Testis (tissue), 3 donors: ENCODE measurements around the gene FAM117B. TPM values are rescaled to one million over a fixed set of nuclear protein-coding genes. Genes with fewer than 3 reads are reported as not detected.

Source experiments
- DNase-seq: peaks from one replicate; pipeline ENCODE4 v3.0.0-alpha.2; 2019
- H3K27ac ChIP-seq, 2 donors: fragments of 200-600 bp; sonication (generic); one replicate each; pipeline ENCODE4 v1.5.1; 2019
- H3K27me3 ChIP-seq: fragments of 200-600 bp; sonication (generic); one replicate; pipeline ENCODE4 v1.5.1; 2019
- H3K36me3 ChIP-seq: fragments of 200-600 bp; sonication (generic); one replicate; pipeline ENCODE4 v1.5.1; 2017; ENCODE audit warnings: low read depth; ENCODE audit errors: missing control alignments
- H3K4me1 ChIP-seq: fragments of 200-600 bp; sonication (generic); one replicate; pipeline ENCODE4 v1.5.1; 2019
- H3K4me3 ChIP-seq, 2 donors: fragments of 200-600 bp; sonication (generic); one replicate each; pipeline ENCODE4 v1.5.1; 2017 to 2019
- H3K9me3 ChIP-seq: fragments of 200-600 bp; sonication (generic); one replicate; pipeline ENCODE4 v1.5.1; 2017
- POLR2A ChIP-seq: fragments of 450-650 bp; IDR thresholded peaks from one replicate; pipeline ENCODE4 v1.6.1; 2017; ENCODE audit warnings: antibody characterized with exemption, mild to moderate bottlenecking, moderate library complexity
- WGBS, 2 donors: methylation state at CpG; one replicate each; pipeline ENCODE4 v1.1.5; 2018; 5-methylcytosine and 5-hydroxymethylcytosine counted together
- intact Hi-C: fragments of 100-400 bp; cut with DNase I; formaldehyde crosslinking; loops from one replicate; pipeline ENCODE4 v1.15.1; 2023; ENCODE audit warnings: low total_unique reads
- polyA plus RNA-seq: library from polyadenylated mRNA; stranded (reverse); fragments of 350-450 nt; fragmentation: Illumina TruSeq; extraction: RNeasy Lipid Tissue Mini Kit (QIAGEN cat#74804); gene quantifications from one replicate; pipeline ENCODE4 v1.2.3, GENCODE V29; 2014; ENCODE audit warnings: low read depth, low replicate concordance; ENCODE audit not compliant: insufficient read depth
- total RNA-seq, 2 donors: library from RNA; depleted of rRNA; stranded (reverse); fragments of >200 nt; gene quantifications; one replicate each; pipeline ENCODE4 v1.2.3, GENCODE V29; 2016
- TF ChIP-seq, protein P1 (sequence below), 3 experiments: fragments of 450-650 bp in 2 of 3; fragments of 200-600 bp in 1 of 3; sonication (generic) in 1 of 3; IDR thresholded peaks; one replicate each; pipeline ENCODE4 v1.5.1; 2016 to 2019; ENCODE audit warnings: antibody characterized with exemption in 3 of 3, mild to moderate bottlenecking in 2 of 3, moderate library complexity in 1 of 3

The FAM117B gene
- total and polyA plus RNA-seq, 3 donors from 2014 or later, result 9.8 to 34.7 (median 28.0) TPM

DNA sequence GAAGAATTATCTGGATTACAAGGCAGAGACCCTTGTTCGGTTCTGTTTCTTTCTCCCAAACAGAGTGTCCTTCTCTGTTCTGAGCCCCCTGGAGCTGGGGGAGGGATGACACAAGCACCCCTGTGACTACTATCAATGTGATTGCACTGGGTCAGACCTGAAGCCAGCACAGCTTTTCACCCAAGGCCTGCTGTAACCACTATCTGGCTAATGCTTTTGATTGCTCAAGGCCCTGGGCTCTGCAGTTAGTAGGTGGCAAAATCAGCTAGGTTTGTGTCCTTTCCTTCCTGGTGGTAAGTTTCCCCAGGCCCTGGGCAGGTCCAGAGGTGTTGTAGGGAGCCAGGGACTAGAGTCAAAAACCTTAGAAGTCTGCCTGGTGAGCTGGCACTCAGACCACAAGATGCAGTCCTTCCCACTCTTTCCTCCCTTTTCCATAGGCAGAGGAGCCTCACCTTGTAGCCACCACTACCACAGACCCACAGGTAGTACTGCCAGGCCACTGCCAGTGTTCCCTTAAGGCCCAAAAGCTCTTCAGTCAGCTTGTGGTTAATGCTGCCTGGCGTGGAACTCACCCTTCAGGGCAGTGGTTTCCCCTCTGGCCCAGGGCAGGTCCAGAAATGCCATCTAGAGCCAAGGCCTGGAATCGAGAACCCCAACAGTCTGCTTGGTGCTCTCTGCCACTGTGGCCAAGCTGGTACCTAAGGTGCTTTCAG, 83.0 kb downstream of the FAM117B start:
- H3K9me3 ChIP-seq, result no peaks in the 10 kb centered on the region
- intact Hi-C loops, result no loop called here
- H3K27ac ChIP-seq, result no peak overlapping the region

DNA sequence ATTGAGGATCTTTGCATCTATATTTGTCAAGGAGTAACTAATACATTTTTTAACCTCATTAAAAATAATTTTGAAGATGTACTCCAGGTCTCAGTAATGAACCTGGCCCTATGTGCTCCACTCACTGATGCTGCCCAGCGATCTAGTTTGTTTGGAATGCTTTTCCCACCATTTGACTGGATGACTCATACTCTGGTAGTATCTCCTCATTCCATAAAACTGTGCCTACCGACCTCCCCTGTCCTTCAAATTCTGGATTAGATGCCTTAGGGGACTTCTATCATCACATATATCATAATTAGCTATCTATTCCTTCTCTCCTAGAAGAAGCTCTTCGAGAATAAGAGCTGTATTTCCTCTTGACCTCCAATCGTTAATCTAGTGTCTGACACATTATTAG, 83.8 kb downstream of the FAM117B start:
- Histone ChIP-seq H3K9me3 (no peaks in the 10 kb centered on the region), H3K36me3 (no peaks in the 10 kb centered on the region), H3K4me1 (no peaks in the 10 kb centered on the region), H3K27ac (no peak overlapping the region), H3K27me3 (no peaks in the 10 kb centered on the region), H3K4me3 (no peak overlapping the region)
- DNase-seq, result no peak
- 42 to 55% methylated on average over 4 of the region's 4 CpGs for WGBS, 2 donors
- intact Hi-C loops, result no loop called here
- no peak for TF ChIP-seq POLR2A
- TF ChIP-seq, protein P1, sequence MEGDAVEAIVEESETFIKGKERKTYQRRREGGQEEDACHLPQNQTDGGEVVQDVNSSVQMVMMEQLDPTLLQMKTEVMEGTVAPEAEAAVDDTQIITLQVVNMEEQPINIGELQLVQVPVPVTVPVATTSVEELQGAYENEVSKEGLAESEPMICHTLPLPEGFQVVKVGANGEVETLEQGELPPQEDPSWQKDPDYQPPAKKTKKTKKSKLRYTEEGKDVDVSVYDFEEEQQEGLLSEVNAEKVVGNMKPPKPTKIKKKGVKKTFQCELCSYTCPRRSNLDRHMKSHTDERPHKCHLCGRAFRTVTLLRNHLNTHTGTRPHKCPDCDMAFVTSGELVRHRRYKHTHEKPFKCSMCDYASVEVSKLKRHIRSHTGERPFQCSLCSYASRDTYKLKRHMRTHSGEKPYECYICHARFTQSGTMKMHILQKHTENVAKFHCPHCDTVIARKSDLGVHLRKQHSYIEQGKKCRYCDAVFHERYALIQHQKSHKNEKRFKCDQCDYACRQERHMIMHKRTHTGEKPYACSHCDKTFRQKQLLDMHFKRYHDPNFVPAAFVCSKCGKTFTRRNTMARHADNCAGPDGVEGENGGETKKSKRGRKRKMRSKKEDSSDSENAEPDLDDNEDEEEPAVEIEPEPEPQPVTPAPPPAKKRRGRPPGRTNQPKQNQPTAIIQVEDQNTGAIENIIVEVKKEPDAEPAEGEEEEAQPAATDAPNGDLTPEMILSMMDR (IDR thresholded peaks at IDR 0.05), result no peak

More for the DNA sequence above, 83.0 kb downstream of the FAM117B start:
- no peaks in the 10 kb centered on the region for H3K27me3 ChIP-seq
- TF ChIP-seq POLR2A, result no peak
- TF ChIP-seq, protein P1 (IDR thresholded peaks at IDR 0.05), result no peak
- no peak overlapping the region for H3K4me3 ChIP-seq
- no peaks in the 10 kb centered on the region for H3K4me1 ChIP-seq
- H3K36me3 ChIP-seq, result no peaks in the 10 kb centered on the region
- no peak for DNase-seq
- 90 to 92% methylated on average over 3 of the region's 3 CpGs for WGBS, 2 donors

DNA sequence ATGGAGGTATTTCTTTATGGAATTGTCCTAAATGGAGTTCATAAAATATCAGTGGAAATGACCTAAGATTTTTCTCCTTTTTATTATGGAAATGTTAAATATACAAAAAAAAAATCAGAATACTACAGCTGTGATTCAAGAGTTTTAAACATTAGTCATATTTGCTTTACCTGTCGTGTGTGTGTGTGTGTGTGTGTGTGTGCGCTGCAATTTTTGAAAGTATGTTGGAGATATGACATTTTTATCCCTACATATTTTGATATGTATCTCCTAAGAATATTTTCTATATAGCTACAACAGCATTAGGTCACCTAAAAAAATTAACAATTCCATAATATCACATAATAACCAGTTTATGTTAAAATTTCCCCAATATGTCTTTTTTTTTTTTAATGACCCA, 85.5 kb downstream of the FAM117B start:
- DNase-seq, result no peak
- no peak overlapping the region for H3K4me3 ChIP-seq
- H3K9me3 ChIP-seq, result no peaks in the 10 kb centered on the region
- no peak overlapping the region for H3K27ac ChIP-seq
- TF ChIP-seq POLR2A, result no peak
- TF ChIP-seq, protein P1 (IDR thresholded peaks at IDR 0.05), result no peak
- H3K4me1 ChIP-seq, result no peaks in the 10 kb centered on the region
- no peaks in the 10 kb centered on the region for H3K36me3 ChIP-seq
- intact Hi-C loops, result no loop called here
- 48 to 67% methylated on average over 2 of the region's 2 CpGs for WGBS, 2 donors
- no peaks in the 10 kb centered on the region for H3K27me3 ChIP-seq

DNA sequence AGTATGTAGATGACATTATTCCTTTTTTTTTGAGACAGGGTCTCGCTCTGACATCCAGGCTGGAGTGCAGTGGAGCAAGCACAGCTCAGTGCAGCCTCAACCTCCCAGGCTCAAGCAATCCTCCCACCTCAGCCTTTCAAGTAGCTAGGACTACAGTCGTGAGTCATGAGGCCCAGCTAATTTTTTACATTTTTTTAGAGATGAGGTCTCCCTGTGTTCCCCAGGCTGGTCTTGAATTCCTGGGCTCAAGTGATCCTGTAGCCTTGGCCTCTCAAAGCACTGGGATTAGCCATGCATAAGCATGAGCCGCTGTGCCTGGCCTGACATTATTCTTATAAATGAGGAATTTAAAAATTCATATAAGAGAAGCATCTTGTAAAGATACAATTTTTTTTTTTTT, 86.9 kb downstream of the FAM117B start:
- Histone ChIP-seq H3K36me3 (no peaks in the 10 kb centered on the region), H3K4me1 (no peaks in the 10 kb centered on the region), H3K27me3 (no peaks in the 10 kb centered on the region), H3K9me3 (no peaks in the 10 kb centered on the region), H3K27ac (no peak overlapping the region), H3K4me3 (no peak overlapping the region)
- no peak for TF ChIP-seq POLR2A
- TF ChIP-seq, protein P1 (IDR thresholded peaks at IDR 0.05), result no peak
- intact Hi-C loops, result no loop called here
- 73 to 77% methylated on average over 3 of the region's 3 CpGs for WGBS, 2 donors
- no peak for DNase-seq

DNA sequence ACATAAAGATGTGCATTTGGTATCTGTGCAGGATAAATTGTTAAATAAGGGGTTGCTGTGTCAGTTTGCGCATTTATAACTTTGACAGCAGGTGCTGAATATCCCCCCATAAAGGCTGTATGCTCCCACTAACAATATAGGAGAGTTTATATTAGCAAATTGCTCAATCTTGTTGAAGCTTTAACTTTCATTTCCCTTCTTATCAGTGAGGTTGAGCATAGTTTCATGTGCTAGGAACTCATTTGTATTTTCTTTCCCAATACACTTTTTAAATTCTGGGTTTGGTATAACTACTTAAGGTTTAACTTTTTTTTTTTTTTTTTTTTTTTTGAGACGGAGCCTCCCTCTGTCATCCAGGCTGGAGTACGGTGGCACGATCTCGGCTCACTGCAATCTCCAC, 89.0 kb downstream of the FAM117B start:
- no peaks in the 10 kb centered on the region for H3K36me3 ChIP-seq
- DNase-seq, result no peak
- intact Hi-C loops, result no loop called here
- no peak overlapping the region for H3K4me3 ChIP-seq
- H3K4me1 ChIP-seq, result no peaks in the 10 kb centered on the region
- no peak overlapping the region for H3K27ac ChIP-seq
- WGBS, 2 donors, result 94 to 96% methylated on average over 5 of the region's 5 CpGs
- no peaks in the 10 kb centered on the region for H3K27me3 ChIP-seq
- H3K9me3 ChIP-seq, result no peaks in the 10 kb centered on the region
- TF ChIP-seq, protein P1 (IDR thresholded peaks at IDR 0.05), result no peak
- TF ChIP-seq POLR2A, result no peak
